Activated CD8-positive, alpha-beta memory T cell treated with anti-CD3 and anti-CD28 coated beads for 36 hours (primary cell): ENCODE measurements around the gene MAPK4. TPM values are rescaled to one million over a fixed set of nuclear protein-coding genes. Genes with fewer than 3 reads are reported as not detected.
"Not testable (repeated sequence)": the region's sequence is repeated elsewhere in the genome, so short reads cannot be mapped to it uniquely, and the experiment has no call there.

Experiments
- CTCF ChIA-PET: fragments of 350-600 bp; sonication (Branson Sonifier 250); formaldehyde crosslinking; loops from one replicate; lab custom pipeline; 2021; ENCODE audit warnings: antibody characterized with exemption; lab: Charles Lee
- POLR2A ChIA-PET: fragments of 350-600 bp; sonication (Branson Sonifier 250); formaldehyde crosslinking; loops from one replicate; lab custom pipeline; 2021; ENCODE audit warnings: antibody characterized with exemption; lab: Charles Lee
- total RNA-seq, 2 experiments: library from RNA; stranded (reverse); gene quantifications; one replicate each; pipeline ENCODE4 v1.2.3, GENCODE V29; 2021

The MAPK4 gene
- total RNA-seq: not detected

DNA sequence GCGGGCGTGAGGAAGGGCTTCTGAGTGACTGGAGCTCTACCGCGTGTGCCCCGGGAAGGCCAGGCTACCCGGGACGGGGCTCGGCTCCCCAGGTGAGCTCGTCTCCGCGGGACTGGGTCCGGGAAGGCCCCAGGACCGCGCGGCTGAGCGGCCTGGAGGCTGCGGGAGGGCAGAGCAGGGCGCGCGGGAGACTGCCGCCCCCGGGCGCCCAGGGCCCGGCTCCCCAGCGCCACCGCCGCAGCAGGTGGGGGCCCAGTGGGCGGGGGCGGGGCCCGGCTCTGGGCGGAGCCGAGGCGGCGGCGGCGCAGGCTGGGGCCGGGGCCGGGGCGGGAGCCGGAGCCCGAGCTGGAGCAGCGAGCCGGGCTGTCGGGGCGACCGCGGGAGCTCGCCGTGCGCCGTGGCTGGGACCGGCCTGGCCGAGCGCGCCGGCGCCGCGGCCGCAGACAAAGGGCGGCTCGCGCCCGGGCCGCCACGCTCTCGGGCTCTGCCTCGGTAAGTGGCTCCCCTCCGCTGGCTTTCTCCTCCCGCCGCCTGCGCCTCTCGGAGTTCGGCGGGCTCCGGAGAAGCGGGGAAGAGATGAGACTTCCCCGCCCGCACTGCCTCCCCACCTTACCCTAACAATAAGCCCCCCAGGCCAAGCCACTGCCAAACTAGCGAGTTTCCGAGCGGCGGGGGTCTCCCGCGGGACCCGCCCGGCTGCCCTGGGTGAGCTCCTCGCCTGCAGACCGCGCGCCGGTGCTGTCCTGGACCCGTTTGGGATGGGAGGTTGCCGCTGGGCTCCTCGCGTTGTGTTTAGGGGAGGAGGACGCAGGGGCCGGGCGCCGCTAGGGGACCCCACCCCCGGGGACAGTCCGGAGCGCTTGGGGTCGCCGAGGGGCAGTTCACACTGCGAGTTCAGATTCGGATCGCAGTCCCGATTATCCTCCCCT, at the start of gene MAPK4:
MAPK4 (plus strand) TSS at position 336 of the 929 bp plus-strand sequence. CDS start 103,872 bp downstream, outside the sequence.
- CTCF ChIA-PET: no interaction called here
- POLR2A ChIA-PET: no interaction called here

DNA sequence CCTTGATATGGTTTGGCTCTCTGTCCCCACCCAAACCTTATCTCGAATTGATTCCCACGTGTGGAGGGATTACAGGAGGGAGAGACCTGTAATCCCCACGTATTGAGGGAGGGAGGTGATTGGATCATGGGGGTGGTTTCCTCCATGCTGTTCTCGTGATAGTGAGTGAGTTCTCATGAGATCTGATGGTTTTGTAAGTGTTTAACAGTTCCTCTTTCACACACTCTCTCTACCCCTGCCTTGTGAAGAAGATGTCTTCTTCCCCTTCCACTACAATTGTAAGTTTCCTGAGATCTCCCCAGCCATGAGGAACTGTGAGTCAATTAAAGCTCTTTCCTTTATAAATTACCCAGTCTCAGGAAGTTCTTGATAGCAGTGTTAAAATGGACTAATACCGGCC, 42.6 kb upstream of the MAPK4 start:
- POLR2A ChIA-PET, CTCF ChIA-PET: not testable (repeated sequence)

DNA sequence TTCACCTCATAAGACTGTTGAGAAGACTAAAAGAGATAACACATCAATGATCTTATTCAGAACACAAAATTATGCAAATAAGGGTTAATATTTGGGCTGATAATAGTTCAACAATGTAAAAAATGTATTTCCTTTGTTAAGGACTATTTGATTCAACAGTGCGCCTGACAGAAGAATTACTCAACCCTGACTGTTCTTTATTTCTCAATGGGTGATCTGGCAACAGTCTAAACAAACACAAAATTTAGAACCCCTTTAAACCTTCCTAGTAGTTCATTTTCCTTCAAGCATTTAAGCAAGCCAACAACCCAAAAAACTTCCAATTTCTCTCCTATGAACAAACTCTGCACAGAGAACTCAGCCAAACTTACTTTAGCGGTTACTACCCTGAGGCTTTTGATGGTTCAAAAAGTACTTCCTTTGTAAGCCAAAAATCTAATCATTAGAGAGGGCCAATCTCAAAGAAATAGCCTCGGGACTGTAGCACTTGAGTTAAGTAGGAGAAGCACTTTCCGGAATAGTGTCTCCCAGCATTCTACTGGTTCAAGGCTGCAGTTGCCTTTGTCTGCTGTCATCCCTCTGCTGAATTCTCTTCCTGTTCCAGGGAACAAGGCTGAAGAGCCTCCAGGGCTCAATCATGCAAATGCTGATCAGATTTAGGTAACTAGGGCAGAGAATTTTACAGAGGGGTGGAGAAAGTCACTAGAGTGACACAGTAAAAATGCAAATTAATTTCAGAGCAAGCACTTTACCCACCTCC, 40.9 kb upstream of the MAPK4 start:
- ChIA-PET CTCF (no interaction called here), POLR2A (no interaction called here)

DNA sequence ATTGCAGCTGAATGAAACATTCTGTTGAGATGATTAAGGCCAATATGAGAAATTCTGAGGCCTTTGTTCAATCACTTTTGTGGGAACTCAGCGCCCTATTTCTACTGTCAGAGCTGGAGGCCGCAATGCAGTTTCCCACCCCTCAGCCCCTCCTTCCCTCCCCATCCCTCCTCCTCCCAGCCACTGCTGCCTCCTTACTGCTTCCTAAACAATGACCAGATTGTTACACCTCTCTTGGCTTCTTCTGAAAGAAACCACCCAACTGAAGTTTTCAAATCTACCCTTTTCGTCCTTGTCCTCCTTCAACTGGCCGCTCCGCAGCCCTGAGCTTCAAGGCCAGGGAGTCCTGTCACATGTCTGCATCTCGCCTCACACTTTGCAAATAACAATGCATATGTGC, 36.7 kb upstream of the MAPK4 start:
- CTCF ChIA-PET: no interaction called here

DNA sequence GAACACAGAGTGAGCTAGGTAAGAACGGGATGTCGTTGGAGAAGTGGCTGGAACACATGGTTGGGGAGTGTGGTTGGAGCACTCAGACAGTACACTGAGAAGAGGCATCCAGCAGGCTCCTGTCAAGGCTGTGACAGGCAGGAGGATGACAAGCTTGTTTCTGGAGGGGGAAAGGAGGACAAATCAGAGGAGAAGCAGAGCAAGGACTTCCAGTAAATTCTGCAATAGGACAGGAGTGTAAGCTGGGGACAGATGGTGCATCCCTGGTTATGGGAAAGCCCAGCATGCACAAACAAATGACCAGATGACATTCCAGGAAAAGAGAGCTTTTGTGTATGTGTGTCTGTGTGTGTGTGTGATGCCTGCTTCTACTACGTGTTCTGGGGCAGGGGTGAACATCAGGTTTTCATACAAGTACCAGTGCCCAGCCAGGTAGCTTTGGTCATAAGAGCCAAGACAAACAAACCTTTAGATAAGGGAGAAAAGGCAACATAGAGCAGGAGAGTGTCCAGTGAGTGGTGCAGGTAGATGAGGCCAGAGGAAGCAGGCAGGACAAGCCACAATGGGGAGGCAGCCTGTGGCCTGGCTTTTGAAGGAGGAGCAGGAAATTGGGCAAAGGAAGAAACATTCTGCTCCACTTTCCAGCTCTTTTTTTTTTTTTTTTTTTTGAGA, 32.1 kb upstream of the MAPK4 start:
- CTCF ChIA-PET: no interaction called here

More for the DNA sequence above, 36.7 kb upstream of the MAPK4 start:
- POLR2A ChIA-PET: no interaction called here

DNA sequence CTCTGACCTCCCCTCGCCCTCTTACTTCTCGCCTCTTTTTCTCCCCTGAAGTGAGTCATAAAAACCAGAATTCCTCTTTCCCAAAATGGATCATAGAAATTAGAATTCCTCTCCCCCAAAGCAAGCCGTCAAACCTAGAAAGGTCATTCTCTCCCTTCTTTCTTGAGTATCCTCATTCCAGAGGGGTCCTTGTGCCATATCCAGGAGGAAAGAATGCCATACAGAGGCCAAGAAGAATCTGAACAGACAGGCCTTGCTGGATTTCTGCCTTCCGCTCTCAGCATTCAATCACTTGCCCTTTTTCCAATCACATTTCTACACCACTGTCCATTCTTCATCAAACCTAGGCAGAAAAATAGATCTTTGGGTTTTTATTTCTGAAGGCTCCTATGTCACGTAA, 31.1 kb upstream of the MAPK4 start:
- POLR2A ChIA-PET: no interaction called here
- CTCF ChIA-PET: no interaction called here

More for the DNA sequence above, 32.1 kb upstream of the MAPK4 start:
- POLR2A ChIA-PET: no interaction called here

DNA sequence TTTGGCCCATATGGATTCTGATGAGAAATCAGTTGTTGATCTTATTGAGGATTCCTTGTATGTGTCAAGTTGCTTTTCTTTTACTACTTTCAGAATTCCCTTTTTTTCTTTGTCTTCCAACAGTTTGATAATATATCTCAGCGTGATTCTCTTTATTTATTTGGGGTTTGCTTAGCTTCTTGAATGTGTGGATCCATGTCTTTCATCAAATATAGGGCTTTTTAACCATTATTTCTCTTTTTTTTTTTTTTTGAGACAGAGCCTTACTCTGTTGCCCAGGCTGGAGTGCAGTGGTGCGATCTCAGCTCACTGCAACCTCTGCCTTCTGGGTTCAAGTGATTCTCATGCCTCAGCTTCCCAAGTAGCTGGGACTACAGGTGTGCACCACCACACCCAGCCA, 26.1 kb upstream of the MAPK4 start:
- POLR2A ChIA-PET: not testable (repeated sequence)
- CTCF ChIA-PET: interaction anchor here (0.6 kb wide), 1 partner anchor 19 kb away, joined by 4 read pairs; no protein-coding TSS in a partner anchor

DNA sequence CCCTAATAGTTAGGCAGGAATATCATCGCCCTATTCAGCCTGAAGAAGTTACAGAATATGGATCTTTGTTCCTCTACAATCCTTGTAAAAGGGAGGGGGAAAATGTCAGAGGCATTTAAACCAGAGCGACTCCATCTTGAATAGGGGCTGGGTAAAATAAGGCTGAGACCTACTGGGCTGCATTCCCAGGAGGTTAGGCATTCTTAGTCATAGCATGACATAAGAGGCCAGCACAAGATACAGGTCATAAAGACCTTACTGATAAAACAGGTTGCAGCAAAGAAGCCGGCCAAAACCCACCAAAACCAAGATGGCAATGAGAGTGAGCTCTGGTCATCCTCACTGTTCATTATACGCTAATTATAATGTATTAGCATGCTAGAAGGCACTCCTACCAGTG, 15.4 kb upstream of the MAPK4 start:
- CTCF ChIA-PET, POLR2A ChIA-PET: not testable (repeated sequence)

DNA sequence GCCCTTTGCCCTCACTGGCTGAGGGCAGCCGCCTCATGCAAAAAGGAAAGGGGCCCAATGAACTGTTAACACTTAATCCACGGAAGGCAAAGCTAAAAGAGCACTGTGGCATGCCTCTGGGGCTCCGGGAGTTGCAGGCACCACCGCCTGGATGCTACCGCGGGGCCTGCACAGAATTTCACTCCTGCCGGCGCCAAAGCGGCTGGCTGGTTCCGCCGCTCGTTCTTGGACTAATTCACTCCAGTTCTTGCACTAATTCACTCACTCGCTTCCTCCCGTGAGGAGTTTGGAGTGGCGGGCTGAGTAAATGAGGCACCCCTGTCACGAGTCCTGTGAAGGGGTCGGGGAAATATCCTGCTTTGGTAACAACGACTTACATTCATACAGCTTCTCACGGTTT, 14.0 kb upstream of the MAPK4 start:
- ChIA-PET CTCF (no interaction called here), POLR2A (no interaction called here)

DNA sequence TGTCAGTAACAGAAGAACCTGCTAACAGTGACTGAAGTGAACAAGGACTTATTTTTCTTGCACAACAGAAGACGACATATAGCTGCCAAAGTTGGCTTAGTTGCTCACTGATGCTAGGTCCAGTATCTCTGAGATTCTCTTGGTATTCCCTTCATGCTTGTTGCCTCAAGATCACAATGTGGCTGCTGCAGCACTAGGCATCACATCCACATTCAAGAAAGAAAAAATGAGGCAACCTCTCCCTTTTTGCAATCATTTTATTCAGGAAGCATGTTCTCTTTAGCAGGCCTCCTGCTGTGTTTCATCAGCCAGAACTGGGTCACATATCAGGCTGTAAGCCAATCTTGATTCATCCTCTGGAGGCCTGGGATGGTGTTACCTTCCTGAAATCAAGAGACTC, 11.7 kb upstream of the MAPK4 start:
- ChIA-PET POLR2A (no interaction called here), CTCF (no interaction called here)

DNA sequence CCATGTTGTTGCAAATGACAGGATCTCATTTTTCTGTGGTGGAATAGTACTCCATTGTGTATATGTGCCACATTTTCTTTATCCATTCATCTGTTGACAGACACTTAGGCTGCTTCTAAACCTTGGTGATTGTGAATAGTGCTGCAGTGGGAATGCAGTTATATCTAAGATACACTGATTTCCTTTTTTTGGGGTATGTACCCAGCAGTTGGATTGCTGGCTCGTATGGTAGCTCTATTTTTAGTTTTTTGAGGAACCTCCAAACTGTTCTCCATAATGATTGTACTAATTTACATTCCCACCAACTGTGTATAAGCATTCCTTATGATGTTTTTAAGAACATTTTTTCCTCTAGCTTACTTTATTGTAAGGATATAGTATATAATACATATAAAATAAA, 8.2 kb upstream of the MAPK4 start:
- CTCF ChIA-PET, POLR2A ChIA-PET: not testable (repeated sequence)

DNA sequence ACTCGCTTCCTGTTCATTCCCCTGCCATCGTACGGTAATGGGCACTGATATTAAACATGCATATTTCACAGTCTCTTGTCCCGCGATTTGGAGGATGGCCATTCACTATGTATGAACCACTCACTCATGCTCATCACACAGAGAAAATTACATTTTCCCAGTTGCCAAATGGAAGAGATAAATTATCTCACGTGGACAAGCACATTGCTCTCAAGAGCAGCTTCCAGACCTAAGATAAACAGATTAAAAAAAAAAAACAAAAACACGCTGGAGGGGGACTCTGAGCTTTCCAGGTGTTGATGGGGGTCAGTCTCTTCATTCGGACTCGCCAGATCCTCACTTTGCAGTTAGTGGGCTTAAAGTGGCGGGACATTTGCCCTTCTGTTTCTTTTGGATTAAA, 1.7 kb upstream of the MAPK4 start:
- POLR2A ChIA-PET: no interaction called here

DNA sequence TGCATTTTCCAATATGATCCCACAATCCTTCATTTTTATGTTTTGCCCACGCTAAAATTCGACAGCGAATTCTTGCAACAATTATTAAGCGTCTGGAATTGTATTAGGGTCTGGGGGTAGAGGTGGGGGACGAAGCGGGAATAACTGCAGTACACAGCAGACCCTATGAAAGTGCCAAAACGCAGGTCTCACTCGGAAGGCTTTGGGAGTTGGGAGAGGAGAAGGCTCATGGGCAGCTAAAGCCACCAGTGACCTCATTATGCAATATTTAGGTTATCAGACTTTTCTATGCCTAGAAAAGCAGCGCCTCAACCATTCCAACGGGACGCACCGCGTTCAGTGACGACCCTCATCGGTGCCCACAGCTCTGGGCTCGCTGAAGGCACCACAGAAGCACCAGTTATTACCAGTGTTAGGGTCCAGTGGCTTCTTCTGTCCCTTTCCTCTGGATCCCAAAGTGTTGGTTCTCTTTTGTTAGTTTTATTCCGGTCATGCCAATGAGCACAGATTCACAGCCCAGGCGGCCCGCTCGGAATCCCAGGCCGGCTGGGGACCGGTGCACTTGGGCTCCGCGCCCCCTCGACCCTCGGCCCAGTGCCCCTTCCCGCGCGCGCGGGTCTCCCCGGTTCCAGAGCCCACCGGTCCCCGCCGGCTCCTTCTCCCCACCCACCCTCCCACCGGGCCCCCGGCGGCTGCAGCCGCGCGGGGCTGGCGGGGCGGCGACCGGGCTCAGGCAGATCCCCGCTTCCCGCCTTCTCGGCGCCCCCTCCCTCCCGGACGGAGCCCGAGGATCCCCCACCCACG, 737 bp upstream of the MAPK4 start:
- CTCF ChIA-PET: no interaction called here

More for the DNA sequence above, 1.7 kb upstream of the MAPK4 start:
- CTCF ChIA-PET: no interaction called here

DNA sequence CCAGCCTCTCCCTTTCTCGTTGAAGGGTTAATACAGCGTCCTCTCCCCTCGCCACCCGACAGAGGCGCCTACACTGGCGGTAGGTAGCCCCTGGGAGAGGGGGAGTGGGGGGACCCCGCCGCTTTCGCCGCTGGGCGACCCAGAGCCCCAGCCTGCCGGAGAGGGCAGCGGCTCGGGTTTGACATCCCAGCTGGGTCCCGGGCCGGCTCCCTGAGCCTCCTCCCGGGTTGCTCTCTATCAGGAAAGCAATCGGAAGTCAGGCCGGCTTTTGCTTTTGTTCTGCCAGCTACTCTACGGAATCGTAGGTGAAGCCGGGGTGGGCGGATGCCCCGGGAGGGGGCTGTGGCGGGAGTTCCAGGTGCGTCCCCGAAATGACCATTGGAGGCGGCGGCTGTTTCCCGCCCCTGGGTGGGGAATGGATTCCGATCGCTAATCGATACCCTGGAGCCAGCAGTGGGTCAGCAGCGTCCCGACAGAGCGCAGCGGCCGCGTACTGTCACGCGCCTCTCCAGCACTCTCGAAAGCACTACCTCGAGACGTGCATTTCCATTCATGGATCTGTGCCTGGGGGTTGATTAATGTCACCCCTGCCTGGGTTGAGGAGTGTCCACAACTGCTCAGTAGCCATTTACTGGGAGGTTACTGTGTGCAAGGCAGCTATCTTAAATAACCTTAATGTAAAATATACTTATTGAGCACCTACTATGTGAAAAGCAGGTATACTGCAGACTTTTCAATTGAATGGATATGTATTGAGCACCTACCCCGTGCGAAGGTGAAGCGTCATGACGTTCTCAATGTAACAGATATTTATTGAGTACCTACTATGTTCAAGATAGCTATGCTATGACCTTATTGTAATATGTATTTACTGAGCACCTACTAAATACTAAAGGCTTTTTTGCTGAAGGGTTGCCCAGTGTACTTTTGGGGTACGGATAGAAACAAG, 1.1 kb downstream of the MAPK4 start:
- ChIA-PET POLR2A (no interaction called here), CTCF (no interaction called here)

More for the DNA sequence above, 737 bp upstream of the MAPK4 start:
- POLR2A ChIA-PET: no interaction called here

DNA sequence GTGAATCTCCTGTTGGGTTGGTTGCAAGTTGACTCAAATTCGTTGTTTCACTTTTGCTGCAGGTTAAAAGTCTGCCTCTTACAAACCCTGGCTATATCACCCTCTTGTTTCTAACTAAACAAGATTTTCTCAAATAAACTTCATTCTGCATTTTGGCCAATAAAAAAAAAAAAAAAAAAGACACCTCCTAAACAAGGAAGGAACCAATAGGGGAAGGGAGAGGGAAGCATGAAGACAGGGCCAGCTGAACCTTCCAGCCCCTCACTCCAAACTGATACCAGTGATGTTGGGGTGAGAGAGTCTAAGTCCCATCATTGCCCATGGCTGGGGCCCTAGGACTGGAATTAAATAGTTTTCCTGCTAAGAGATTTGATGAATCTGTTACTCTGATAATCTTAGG, 2.4 kb downstream of the MAPK4 start:
- CTCF ChIA-PET, POLR2A ChIA-PET: not testable (repeated sequence)

DNA sequence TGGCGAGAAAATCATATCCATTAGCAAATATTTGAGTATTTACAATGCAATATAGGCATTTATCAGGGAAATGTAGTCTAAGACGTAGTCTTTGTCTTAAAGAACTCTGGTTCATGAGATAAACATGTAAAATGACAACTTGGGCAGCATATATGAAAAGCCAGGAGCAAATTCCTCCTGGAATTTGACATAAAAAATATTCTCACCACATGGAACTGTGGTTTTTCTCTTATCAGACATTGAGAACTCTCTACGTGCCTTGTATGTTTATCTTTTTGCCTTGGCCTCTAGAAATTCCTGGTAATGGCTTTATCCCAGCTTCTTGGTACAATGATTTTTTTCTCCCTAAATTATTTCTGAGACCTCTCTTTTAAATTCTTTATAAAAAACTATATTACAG, 2.8 kb downstream of the MAPK4 start:
- ChIA-PET CTCF (no interaction called here), POLR2A (no interaction called here)

DNA sequence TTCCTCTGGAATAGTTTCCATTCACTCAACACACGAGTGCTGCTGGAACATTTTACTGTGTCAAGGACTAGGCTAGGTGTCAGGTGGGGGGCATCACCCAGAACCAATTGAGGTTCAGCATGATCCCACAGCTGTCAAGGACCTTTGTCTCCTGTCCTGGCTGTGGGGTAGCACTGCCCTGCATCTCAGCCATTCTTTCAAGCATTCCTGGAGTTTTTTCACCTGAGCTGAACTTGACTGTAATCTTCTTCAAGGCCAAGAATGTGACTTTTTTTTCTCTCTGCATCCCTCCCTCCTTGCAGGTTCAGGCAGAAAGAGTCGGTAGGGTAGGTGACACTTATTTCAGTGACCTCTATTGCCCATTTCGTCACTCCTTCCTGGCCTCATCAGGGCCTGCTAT, 3.5 kb downstream of the MAPK4 start:
- POLR2A ChIA-PET: no interaction called here
- CTCF ChIA-PET: no interaction called here

DNA sequence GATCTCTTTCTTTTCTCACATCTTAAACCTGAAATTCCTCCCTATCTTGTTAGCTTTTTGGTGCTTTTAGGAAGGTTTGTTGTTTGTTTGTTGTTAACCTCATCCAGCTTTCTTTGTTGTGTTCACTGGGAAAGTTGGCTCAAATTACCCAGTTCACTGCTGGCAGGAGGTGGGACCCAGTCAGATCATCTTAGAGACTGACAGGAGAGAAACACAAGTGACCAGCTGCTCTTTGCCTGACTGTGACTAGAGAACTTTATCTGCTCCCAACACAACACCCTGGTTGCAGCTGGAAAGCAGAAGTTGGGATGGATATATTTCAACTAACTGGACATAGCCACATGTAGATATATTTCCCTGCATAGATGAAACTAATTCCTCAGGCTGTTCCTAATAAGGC, 10.0 kb downstream of the MAPK4 start:
- ChIA-PET CTCF (no interaction called here), POLR2A (no interaction called here)
